ENCODE results near the gene PLA2G4B. TPM values are rescaled to one million over a fixed set of nuclear protein-coding genes. Genes with fewer than 3 reads are reported as not detected.

PLA2G4B gene
- total and polyA plus RNA-seq, 2 of the 8 experiments (the other 6 are each of a cell fraction or from before 2014, with no cell fraction given) = 4.2 to 9.2 TPM

DNA sequence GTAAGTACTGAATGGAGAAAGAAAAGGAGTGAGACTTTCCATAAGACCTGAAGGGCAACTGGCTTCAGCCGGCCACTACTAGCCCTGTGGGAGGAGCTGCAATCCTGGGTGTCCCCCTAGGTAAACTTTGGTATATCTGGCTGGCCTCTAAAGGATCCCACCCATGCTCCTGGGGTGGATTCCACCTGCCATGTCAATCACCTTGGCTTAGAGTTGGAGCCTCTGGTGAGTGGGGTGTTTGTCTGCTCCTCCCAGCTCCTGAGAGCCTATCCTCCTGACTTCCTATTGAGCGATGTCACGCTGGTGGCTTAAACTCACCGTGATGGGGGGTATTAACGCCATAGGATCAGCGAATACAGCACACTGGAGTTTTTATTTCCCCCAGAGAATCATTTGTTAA lies 52.6 kb downstream of the PLA2G4B start:
- no peak overlapping the region for H3K56ac ChIP-seq (replicated peaks; ENCODE audit: insufficient read length, low read depth, low read length)
- CTCF ChIA-PET (ENCODE audit: partially characterized antibody) = interaction anchor here (0.6 to 4.3 kb wide), 5 partner anchors 13 to 118 kb away, joined by 3 to 29 read pairs (median 5); partner anchors contain the start of gene MAPKBP1
- FAIRE-seq = no peak

More for the DNA sequence above, 52.6 kb downstream of the PLA2G4B start:
- 87% methylated on average over 6 of the region's 6 CpGs; no CpG with 5 or more reads in 1 of the 2 experiments for WGBS, 2 experiments (ENCODE audit: extremely low coverage in 1 of 2, insufficient coverage in 1 of 2, insufficient read length in 1 of 2, insufficient replicate concordance in 2 of 2, low coverage in 1 of 2, low lambda C conversion rate in 2 of 2, missing lambda C conversion rate in 1 of 2)
- Histone ChIP-seq H4K20me1 (replicated peaks in 1 of 2; ENCODE audit: control insufficient read depth in 1 of 2, insufficient read depth in 2 of 2, low read length in 2 of 2) (no peaks in the 10 kb centered on the region), H3K4me2 (ENCODE audit: insufficient read depth in 1 of 2, low read depth in 2 of 2, low read length in 2 of 2) (no peak overlapping the region), H3K18ac (ENCODE audit: extremely low read depth, low read length) (no peak overlapping the region), H2AFZ (ENCODE audit: low read length) (no peak overlapping the region), H4K5ac (ENCODE audit: insufficient read length, low read depth, low read length) (no peak overlapping the region), H2BK20ac (ENCODE audit: low read length) (no peak overlapping the region), H4K91ac (replicated peaks; ENCODE audit: insufficient read length, low read length) (no peak overlapping the region), H2BK12ac (ENCODE audit: low read depth, low read length) (no peak overlapping the region), H3K79me2 (ENCODE audit: control insufficient read depth in 1 of 2, insufficient read depth in 2 of 2, low read length in 2 of 2) (no peaks in the 10 kb centered on the region), H2BK15ac (ENCODE audit: low read length) (no peak overlapping the region), H3K14ac (ENCODE audit: insufficient read length) (no peak overlapping the region), H3K36me3 (ENCODE audit: control insufficient read depth in 2 of 4, insufficient read depth in 4 of 4, low read length in 3 of 4) (no peaks in the 10 kb centered on the region), H2BK5ac (ENCODE audit: low read depth, low read length) (no peak overlapping the region), H2AK5ac (ENCODE audit: low read depth, low read length) (no peak overlapping the region), H3K4me3 (ENCODE audit: extremely low read depth in 1 of 4, insufficient read depth in 2 of 4, low read depth in 3 of 4, low read length in 4 of 4) (no peak overlapping the region), H3K9me3 (ENCODE audit: insufficient read depth in 2 of 2, low read depth in 1 of 2, low read length in 1 of 2) (no peaks in the 10 kb centered on the region), H2BK120ac (replicated peaks; ENCODE audit: low read depth, low read length) (no peak overlapping the region), H4K8ac (ENCODE audit: extremely low read depth, insufficient read depth, low read length) (no peak overlapping the region), H3K4me1 (replicated peaks in 1 of 4; ENCODE audit: control insufficient read depth in 3 of 4, insufficient read depth in 4 of 4, low read length in 3 of 4) (peaks cover 0 to 2% (median 0%) of the 10 kb centered on the region in 4 experiments; a peak in 3 of 7 replicates), H3K79me1 (ENCODE audit: low read depth, low read length) (no peaks in the 10 kb centered on the region), H3K27ac (ENCODE audit: low read depth, low read length) (no peak overlapping the region), H3K23ac (ENCODE audit: insufficient read length) (no peak overlapping the region), H3K9ac (replicated peaks in 1 of 4; ENCODE audit: extremely low read depth in 1 of 4, low read depth in 3 of 4, low read length in 3 of 4) (no peak overlapping the region), H3K23me2 (ENCODE audit: low read depth, low read length) (no peaks in the 10 kb centered on the region), H3K27me3 (replicated peaks in 1 of 4; ENCODE audit: control insufficient read depth in 3 of 4, extremely low read depth in 1 of 4, insufficient read depth in 3 of 4, low read length in 3 of 4) (no peaks in the 10 kb centered on the region; a peak in 1 of 7 replicates), H3K4ac (replicated peaks; ENCODE audit: insufficient read length, low read depth, low read length) (no peak overlapping the region)
- TF ChIP-seq KDM4A (IDR thresholded peaks at IDR 0.05; ENCODE audit: low read depth, low read length, severe bottlenecking) (no peak), HDAC6 (IDR thresholded peaks at IDR 0.05; ENCODE audit: low read depth, low read length) (no peak), CREB1 (IDR thresholded peaks at IDR 0.05) (no peak)
- POLR2A ChIA-PET (ENCODE audit: partially characterized antibody) = interaction anchor here (1.3 kb wide), 1 partner anchor 40 kb away, joined by 3 read pairs; no protein-coding TSS in a partner anchor
- DNase-seq (ENCODE audit: low read depth in 1 of 2, low spot score in 2 of 2) = no peak
